DMS53 treated with DMSO at 0.1 percent for 48 hours (cell line): ENCODE measurements around the gene GTPBP8.

Source experiments
- DNase-seq: peaks from one replicate; lab custom pipeline; 2025; ENCODE audit not compliant: unreplicated experiment; lab: John Stamatoyannopoulos, UW

GTPBP8 gene

GRCh38 chr3:112990672-112991602 is at the start of gene GTPBP8:
GTPBP8 (plus strand) TSS chr3:112990984; CDS start chr3:112991000, 16 bp downstream.
- peak; percentile 73 for DNase-seq

- DNase-seq, result no peak
Observed at GRCh38 chr3:112948346-112948838, 42.4 kb upstream of the GTPBP8 start.

- no peak for DNase-seq
Observed at GRCh38 chr3:112956351-112956750, 34.4 kb upstream of the GTPBP8 start.

- no peak for DNase-seq
Observed at GRCh38 chr3:112958811-112959560, 31.8 kb upstream of the GTPBP8 start.

GRCh38 chr3:112963683-112964082 is 27.1 kb upstream of the GTPBP8 start:
- DNase-seq, result no peak

GRCh38 chr3:112965656-112966055 is 25.1 kb upstream of the GTPBP8 start:
- no peak for DNase-seq

- DNase-seq, result no peak
Observed at GRCh38 chr3:112966633-112967032, 24.2 kb upstream of the GTPBP8 start.

- no peak for DNase-seq
Observed at GRCh38 chr3:112967425-112967824, 23.4 kb upstream of the GTPBP8 start.

GRCh38 chr3:112967828-112968227 is 23.0 kb upstream of the GTPBP8 start:
- DNase-seq, result no peak

GRCh38 chr3:112972158-112972557 is 18.6 kb upstream of the GTPBP8 start:
- DNase-seq, result no peak

- DNase-seq, result no peak
Observed at GRCh38 chr3:112973325-112974177, 17.2 kb upstream of the GTPBP8 start.

- no peak for DNase-seq
Observed at GRCh38 chr3:112974178-112974517, 16.6 kb upstream of the GTPBP8 start.

GRCh38 chr3:112974894-112975293 is 15.9 kb upstream of the GTPBP8 start, which contains the start of gene CD200R1:
CD200R1 (minus strand) TSS chr3:112975103; CDS start chr3:112974857, 246 bp downstream.
- no peak for DNase-seq

GRCh38 chr3:112976001-112976400 is 14.8 kb upstream of the GTPBP8 start:
- no peak for DNase-seq

- no peak for DNase-seq
Observed at GRCh38 chr3:112976953-112977352, 13.8 kb upstream of the GTPBP8 start.

GRCh38 chr3:112979244-112979832 is 11.4 kb upstream of the GTPBP8 start:
- peak; percentile 27 for DNase-seq

- DNase-seq, result no peak
Observed at GRCh38 chr3:112980080-112980479, 10.7 kb upstream of the GTPBP8 start.

GRCh38 chr3:112982710-112983109 is 8.1 kb upstream of the GTPBP8 start:
- no peak for DNase-seq

GRCh38 chr3:112984485-112984884 is 6.3 kb upstream of the GTPBP8 start:
- peak; percentile 32 for DNase-seq

- no peak for DNase-seq
Observed at GRCh38 chr3:112987710-112988334, 3.0 kb upstream of the GTPBP8 start.
